HUES64 (cell line): ENCODE measurements around the gene NELFCD.
"Not testable (repeated sequence)": the region's sequence is repeated elsewhere in the genome, so short reads cannot be mapped to it uniquely, and the experiment has no call there.

Source experiments
- H3K27ac ChIP-seq: 2 replicates; pipeline ENCODE4 v1.7.0; 2013; ENCODE audit warnings: low read depth, low read length, inconsistent platforms
- H3K27me3 ChIP-seq: 2 replicates; pipeline ENCODE4 v1.6.1; 2013; ENCODE audit warnings: mild to moderate bottlenecking, low read length; ENCODE audit not compliant: insufficient read depth
- H3K36me3 ChIP-seq: 2 replicates; pipeline ENCODE4 v1.6.1; 2013; ENCODE audit warnings: mild to moderate bottlenecking, low read length; ENCODE audit not compliant: insufficient read depth
- H3K4me1 ChIP-seq: 2 replicates; pipeline ENCODE4 v1.6.1; 2013; ENCODE audit warnings: mild to moderate bottlenecking, low read length, moderate library complexity; ENCODE audit not compliant: insufficient read depth
- H3K4me3 ChIP-seq: 2 replicates; pipeline ENCODE4 v1.5.1; 2013; ENCODE audit warnings: mild to moderate bottlenecking, low read length, moderate library complexity
- H3K9ac ChIP-seq: 2 replicates; pipeline ENCODE4 v1.6.1; 2013; ENCODE audit warnings: mild to moderate bottlenecking, low read depth, low read length
- H3K9me3 ChIP-seq: 2 replicates; pipeline ENCODE4 v1.6.1; 2013; ENCODE audit warnings: low read depth, low read length; ENCODE audit not compliant: insufficient read depth
- WGBS: fragments of 150-250, 120-280 bp; methylation state at CpG from one replicate; pipeline ENCODE4 v1.1.7; 2013; ENCODE audit warnings: missing lambda C conversion rate; 5-methylcytosine and 5-hydroxymethylcytosine counted together

Gene NELFCD

GRCh38 chr20:59032023-59032712, 51.1 kb downstream of the NELFCD start, which contains the start of gene ATP5F1E:
Gene ATP5F1E, minus strand, starts transcription at chr20:59032335. Its CDS starts 84 bp downstream, at chr20:59032251.
- H3K27ac ChIP-seq, result peak within 1 kb of the TSS; percentile 68; the same call in 1 of the 2 replicates
- peak within 1 kb of the TSS; percentile 95 for H3K9ac ChIP-seq
- H3K36me3 ChIP-seq, result peaks cover 75% of the 10 kb centered on the region
- WGBS, result under 1% methylated on average over 86 of the region's 86 CpGs
- H3K4me3 ChIP-seq, result peak within 1 kb of the TSS; percentile 96
- H3K9me3 ChIP-seq, result no peaks in the 10 kb centered on the region
- peaks cover 48% of the 10 kb centered on the region for H3K27me3 ChIP-seq
- H3K4me1 ChIP-seq, result peaks cover 17% of the 10 kb centered on the region

- no peaks in the 10 kb centered on the region for H3K9me3 ChIP-seq
- peak overlapping the region; percentile 55 for H3K9ac ChIP-seq
- peaks cover 43% of the 10 kb centered on the region for H3K27me3 ChIP-seq
- peak overlapping the region; percentile 96 for H3K4me3 ChIP-seq
- peaks cover 77% of the 10 kb centered on the region for H3K36me3 ChIP-seq
- H3K27ac ChIP-seq, result 0 out of 2 replicates have a peak overlapping the region, but pooled peaks have one; percentile 12
- WGBS, result 4% methylated on average over 13 of the region's 13 CpGs
- H3K4me1 ChIP-seq, result peaks cover 17% of the 10 kb centered on the region
These were observed 51.6 kb downstream of the NELFCD start for GRCh38 chr20:59032713-59033059.

- H3K4me3 ChIP-seq, result peak overlapping the region; percentile 96
- peaks cover 17% of the 10 kb centered on the region for H3K4me1 ChIP-seq
- H3K36me3 ChIP-seq, result peaks cover 77% of the 10 kb centered on the region
- H3K27ac ChIP-seq, result no peak overlapping the region
- no peaks in the 10 kb centered on the region for H3K9me3 ChIP-seq
- H3K9ac ChIP-seq, result peak overlapping the region; percentile 55; the same call in 1 of the 2 replicates
- H3K27me3 ChIP-seq, result peaks cover 39% of the 10 kb centered on the region
- no CpG with 5 or more reads among the region's 1 CpG for WGBS
These were observed 52.0 kb downstream of the NELFCD start for GRCh38 chr20:59033093-59033492.

- Histone ChIP-seq H3K9me3 (no peaks in the 10 kb centered on the region), H3K4me1 (peaks cover 17% of the 10 kb centered on the region), H3K9ac (no peak overlapping the region), H3K27ac (no peak overlapping the region), H3K27me3 (peaks cover 33% of the 10 kb centered on the region), H3K4me3 (no peak overlapping the region), H3K36me3 (peaks cover 75% of the 10 kb centered on the region)
- 91% methylated on average over 2 of the region's 2 CpGs for WGBS
These were observed 52.6 kb downstream of the NELFCD start for GRCh38 chr20:59033616-59034165.

DNA sequence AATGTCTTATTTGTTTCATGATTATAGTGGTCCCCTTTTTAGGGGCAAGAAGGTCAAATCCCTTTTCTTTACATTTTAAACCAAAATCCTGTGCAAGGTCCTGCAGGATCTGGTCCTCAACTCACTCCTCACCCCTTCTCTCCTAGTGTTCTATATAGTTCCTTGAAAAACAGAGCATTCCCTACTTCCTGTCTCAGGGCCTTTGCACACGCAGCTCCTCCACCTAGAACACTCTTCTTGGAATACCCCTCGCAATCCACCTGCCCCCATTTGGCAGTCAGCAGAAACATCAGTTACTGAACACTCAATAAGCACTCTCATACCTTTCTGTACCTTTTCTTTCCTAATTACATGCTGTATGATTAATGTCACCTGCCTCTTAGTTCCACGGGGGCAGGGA, 54.3 kb downstream of the NELFCD start:
- Histone ChIP-seq H3K9me3 (no peaks in the 10 kb centered on the region), H3K4me3 (no peak overlapping the region), H3K4me1 (peaks cover 8% of the 10 kb centered on the region; the same call in 1 of the 2 replicates), H3K9ac (no peak overlapping the region), H3K27ac (no peak overlapping the region), H3K36me3 (peaks cover 59% of the 10 kb centered on the region), H3K27me3 (peaks cover 16% of the 10 kb centered on the region)
- WGBS, result 95% methylated on average over 3 of the region's 3 CpGs

GRCh38 chr20:59037386-59037785, 56.3 kb downstream of the NELFCD start:
- Histone ChIP-seq H3K36me3 (peaks cover 55% of the 10 kb centered on the region), H3K9ac (no peak overlapping the region), H3K27me3 (no peaks in the 10 kb centered on the region), H3K9me3 (no peaks in the 10 kb centered on the region), H3K27ac (no peak overlapping the region), H3K4me1 (0 out of 2 replicates have a peak, but pooled peaks cover 4% of the 10 kb centered on the region), H3K4me3 (no peak overlapping the region)
- 96% methylated on average over 12 of the region's 12 CpGs for WGBS

DNA sequence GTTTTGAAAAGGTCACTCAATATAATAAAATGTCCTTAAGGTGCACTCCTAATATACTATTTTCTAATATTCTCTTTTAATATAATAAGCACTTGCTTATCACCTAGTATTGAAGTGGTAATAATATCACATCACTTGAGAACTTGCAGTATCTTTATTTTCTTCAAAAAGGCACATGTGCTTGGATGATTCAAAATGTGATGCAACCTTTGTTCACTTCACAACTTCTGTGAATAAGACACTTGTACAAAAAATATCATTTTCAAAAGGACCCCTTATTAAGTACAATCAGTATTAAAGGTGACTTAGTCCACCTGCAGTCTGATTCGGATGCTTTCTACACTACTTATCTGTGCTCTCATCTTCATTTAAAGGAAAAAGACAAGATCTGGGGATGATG, 58.2 kb downstream of the NELFCD start:
- Histone ChIP-seq H3K27ac (no peak overlapping the region), H3K9me3 (no peaks in the 10 kb centered on the region), H3K36me3 (peaks cover 47% of the 10 kb centered on the region), H3K27me3 (no peaks in the 10 kb centered on the region; the same call in 1 of the 2 replicates), H3K9ac (no peak overlapping the region), H3K4me1 (peaks cover 9% of the 10 kb centered on the region; the same call in 1 of the 2 replicates), H3K4me3 (no peak overlapping the region)
- WGBS, result 93% methylated on average over 1 of the region's 1 CpG

DNA sequence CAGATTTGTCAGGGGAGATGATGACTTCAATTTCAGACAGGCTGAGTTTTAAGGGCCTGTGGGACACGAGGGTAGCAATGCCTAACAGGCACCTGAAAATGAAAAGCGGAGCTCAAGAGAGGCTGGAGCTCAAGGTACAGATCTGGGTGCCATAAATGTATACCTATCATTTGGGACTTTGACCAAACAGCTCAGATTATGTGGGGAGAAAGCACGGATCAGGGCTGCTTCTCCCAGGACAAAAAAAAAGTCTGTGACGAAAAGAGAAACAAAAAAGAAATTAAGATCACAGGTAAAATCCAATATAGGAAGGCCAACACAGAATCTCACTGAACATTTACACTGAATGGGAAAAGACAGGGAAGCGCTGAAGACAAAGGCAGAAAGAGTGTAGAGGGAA, 59.6 kb downstream of the NELFCD start:
- H3K27me3 ChIP-seq, result no peaks in the 10 kb centered on the region; the same call in 1 of the 2 replicates
- peaks cover 33% of the 10 kb centered on the region for H3K36me3 ChIP-seq
- no peak overlapping the region for H3K4me3 ChIP-seq
- peaks cover 9% of the 10 kb centered on the region; the same call in 1 of the 2 replicates for H3K4me1 ChIP-seq
- no peaks in the 10 kb centered on the region for H3K9me3 ChIP-seq
- no peak overlapping the region for H3K27ac ChIP-seq
- H3K9ac ChIP-seq, result no peak overlapping the region
- 94% methylated on average over 5 of the region's 5 CpGs for WGBS

GRCh38 chr20:59041487-59041886, 60.4 kb downstream of the NELFCD start:
- WGBS, result 95% methylated on average over 16 of the region's 16 CpGs

GRCh38 chr20:59042151-59042795, 61.2 kb downstream of the NELFCD start, which contains the start of gene PRELID3B:
Gene PRELID3B, minus strand, starts transcription at chr20:59042786. Its CDS starts 56 bp downstream, at chr20:59042730.
- H3K27ac ChIP-seq, result peak within 1 kb of the TSS; percentile 49; the same call in 1 of the 2 replicates
- no peaks in the 10 kb centered on the region for H3K9me3 ChIP-seq
- peaks cover 3% of the 10 kb centered on the region; the same call in 1 of the 2 replicates for H3K27me3 ChIP-seq
- peak within 1 kb of the TSS; percentile 68 for H3K9ac ChIP-seq
- H3K4me3 ChIP-seq, result peak within 1 kb of the TSS; percentile 77
- peaks cover 17% of the 10 kb centered on the region for H3K36me3 ChIP-seq
- 5% methylated on average over 50 of the region's 50 CpGs for WGBS
- H3K4me1 ChIP-seq, result peaks cover 9% of the 10 kb centered on the region; the same call in 1 of the 2 replicates

More at GRCh38 chr20:59041487-59041886, 60.4 kb downstream of the NELFCD start:
- peaks cover 25% of the 10 kb centered on the region for H3K36me3 ChIP-seq
- H3K9ac ChIP-seq, H3K4me1 ChIP-seq, H3K9me3 ChIP-seq, H3K27ac ChIP-seq, H3K27me3 ChIP-seq: not testable (repeated sequence)
- peak overlapping the region; percentile 77 for H3K4me3 ChIP-seq
